NOMO-1 treated with DMSO at 0.1 percent for 48 hours (cell line): ENCODE results near the gene MCM5.
"Not testable (repeated sequence)": the region's sequence is repeated elsewhere in the genome, so short reads cannot be mapped to it uniquely, and the experiment has no call there.

Experiments
- DNase-seq: peaks from one replicate; lab custom pipeline; 2025; ENCODE audit not compliant: unreplicated experiment; lab: John Stamatoyannopoulos, UW

MCM5 gene

GRCh38 chr22:35470903-35471321 lies 71.0 kb downstream of the MCM5 start:
- DNase-seq, result no peak

- DNase-seq, result not testable (repeated sequence)
These were observed 71.6 kb downstream of the MCM5 start for GRCh38 chr22:35471566-35471965.

GRCh38 chr22:35472488-35472887 lies 72.5 kb downstream of the MCM5 start:
- DNase-seq, result no peak

GRCh38 chr22:35473971-35474370 lies 74.0 kb downstream of the MCM5 start:
- no peak for DNase-seq
